Progenitor cell of endocrine pancreas (in vitro differentiated cells): ENCODE results near the gene SHLD2. TPM values are rescaled to one million over a fixed set of nuclear protein-coding genes. Genes with fewer than 3 reads are reported as not detected.
"Not testable (repeated sequence)": the region's sequence is repeated elsewhere in the genome, so short reads cannot be mapped to it uniquely, and the experiment has no call there.

Experiments used
- DNase-seq: peaks from one replicate; pipeline ENCODE4 v3.0.0; 2021; ENCODE audit warnings: low spot score; ENCODE audit not compliant: unreplicated experiment
- H3K27ac Mint-ChIP-seq: 2 replicates; pipeline ENCODE4 v1.8.0; 2021; ENCODE audit warnings: mild to moderate bottlenecking, moderate library complexity, mixed read lengths
- H3K27me3 Mint-ChIP-seq: 2 replicates; pipeline ENCODE4 v1.8.0; 2021; ENCODE audit warnings: mixed read lengths
- H3K36me3 Mint-ChIP-seq: 2 replicates; pipeline ENCODE4 v1.8.0; 2022; ENCODE audit warnings: mixed read lengths; ENCODE audit not compliant: insufficient read depth
- H3K4me1 Mint-ChIP-seq: 2 replicates; pipeline ENCODE4 v1.8.0; 2021; ENCODE audit warnings: low read depth, mixed read lengths
- H3K4me3 Mint-ChIP-seq: 2 replicates; pipeline ENCODE4 v1.8.0; 2021; ENCODE audit warnings: low read depth, mild to moderate bottlenecking, moderate library complexity, mixed read lengths
- H3K9me3 Mint-ChIP-seq: 2 replicates; pipeline ENCODE4 v1.8.0; 2021; ENCODE audit warnings: low read depth, mixed read lengths
- total RNA-seq: library from RNA; stranded (reverse); gene quantifications from 2 replicates; pipeline ENCODE4 v1.2.1, GENCODE V29; 2021
- TF ChIP-seq, protein P1 (sequence below): fragments of 200-600 bp; sonication (generic); IDR thresholded peaks from one replicate; pipeline ENCODE4 v1.5.0; 2021; ENCODE audit warnings: antibody characterized with exemption, mild to moderate bottlenecking; ENCODE audit not compliant: unreplicated experiment

Gene SHLD2
- total RNA-seq, 1 donor from 2014 or later, result 18.9 TPM

- Mint-ChIP-seq H3K27ac (peak overlapping the region; percentile 69), H3K4me3 (no peak overlapping the region), H3K36me3 (peaks cover 28% of the 10 kb centered on the region), H3K9me3 (no peaks in the 10 kb centered on the region), H3K27me3 (no peaks in the 10 kb centered on the region), H3K4me1 (peaks cover 8% of the 10 kb centered on the region)
- TF ChIP-seq, protein P1, sequence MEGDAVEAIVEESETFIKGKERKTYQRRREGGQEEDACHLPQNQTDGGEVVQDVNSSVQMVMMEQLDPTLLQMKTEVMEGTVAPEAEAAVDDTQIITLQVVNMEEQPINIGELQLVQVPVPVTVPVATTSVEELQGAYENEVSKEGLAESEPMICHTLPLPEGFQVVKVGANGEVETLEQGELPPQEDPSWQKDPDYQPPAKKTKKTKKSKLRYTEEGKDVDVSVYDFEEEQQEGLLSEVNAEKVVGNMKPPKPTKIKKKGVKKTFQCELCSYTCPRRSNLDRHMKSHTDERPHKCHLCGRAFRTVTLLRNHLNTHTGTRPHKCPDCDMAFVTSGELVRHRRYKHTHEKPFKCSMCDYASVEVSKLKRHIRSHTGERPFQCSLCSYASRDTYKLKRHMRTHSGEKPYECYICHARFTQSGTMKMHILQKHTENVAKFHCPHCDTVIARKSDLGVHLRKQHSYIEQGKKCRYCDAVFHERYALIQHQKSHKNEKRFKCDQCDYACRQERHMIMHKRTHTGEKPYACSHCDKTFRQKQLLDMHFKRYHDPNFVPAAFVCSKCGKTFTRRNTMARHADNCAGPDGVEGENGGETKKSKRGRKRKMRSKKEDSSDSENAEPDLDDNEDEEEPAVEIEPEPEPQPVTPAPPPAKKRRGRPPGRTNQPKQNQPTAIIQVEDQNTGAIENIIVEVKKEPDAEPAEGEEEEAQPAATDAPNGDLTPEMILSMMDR, result no peak
- DNase-seq, result no peak
Measured at GRCh38 chr10:87066178-87066577, 28.8 kb upstream of the SHLD2 start.

- no peak for DNase-seq
- peaks cover 10% of the 10 kb centered on the region for H3K4me1 Mint-ChIP-seq
- H3K4me3 Mint-ChIP-seq, result no peak overlapping the region
- no peak overlapping the region for H3K27ac Mint-ChIP-seq
- TF ChIP-seq, protein P1, result no peak
- H3K27me3 Mint-ChIP-seq, result no peaks in the 10 kb centered on the region
- H3K36me3 Mint-ChIP-seq, result peaks cover 34% of the 10 kb centered on the region
- no peaks in the 10 kb centered on the region for H3K9me3 Mint-ChIP-seq
Measured at GRCh38 chr10:87066865-87067264, 28.1 kb upstream of the SHLD2 start.

GRCh38 chr10:87068281-87068680 is 26.7 kb upstream of the SHLD2 start:
- TF ChIP-seq, protein P1, result no peak
- H3K27ac Mint-ChIP-seq, result no peak overlapping the region
- no peaks in the 10 kb centered on the region for H3K9me3 Mint-ChIP-seq
- no peak for DNase-seq
- H3K36me3 Mint-ChIP-seq, result peaks cover 31% of the 10 kb centered on the region
- peaks cover 16% of the 10 kb centered on the region for H3K4me1 Mint-ChIP-seq
- no peak overlapping the region for H3K4me3 Mint-ChIP-seq
- H3K27me3 Mint-ChIP-seq, result no peaks in the 10 kb centered on the region

- no peak for DNase-seq
- no peak overlapping the region for H3K27ac Mint-ChIP-seq
- H3K4me1 Mint-ChIP-seq, result peaks cover 16% of the 10 kb centered on the region
- no peaks in the 10 kb centered on the region for H3K27me3 Mint-ChIP-seq
- peaks cover 15% of the 10 kb centered on the region for H3K36me3 Mint-ChIP-seq
- no peak overlapping the region for H3K4me3 Mint-ChIP-seq
- TF ChIP-seq, protein P1, result no peak
- H3K9me3 Mint-ChIP-seq, result no peaks in the 10 kb centered on the region
Measured at GRCh38 chr10:87072449-87072848, 22.6 kb upstream of the SHLD2 start.

DNA sequence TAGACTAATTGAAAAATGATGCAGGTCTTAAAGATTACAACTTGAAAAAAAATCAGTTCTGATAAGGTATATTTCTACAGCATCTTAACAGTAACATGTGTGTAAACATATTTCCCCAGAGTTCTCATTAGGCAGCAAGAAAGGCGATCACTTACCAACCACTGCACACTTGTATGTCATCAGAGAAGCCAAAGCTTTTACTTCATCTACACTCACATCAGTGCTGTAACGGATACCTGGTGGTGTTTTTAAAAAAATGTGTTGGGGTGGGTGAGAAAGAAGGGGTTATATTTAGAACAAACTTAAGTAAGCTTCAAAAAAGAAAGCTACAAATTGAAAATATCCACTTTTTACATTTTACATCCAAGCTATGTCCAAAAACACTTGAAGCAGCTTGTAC is 18.6 kb upstream of the SHLD2 start:
- H3K27me3 Mint-ChIP-seq, H3K4me3 Mint-ChIP-seq, H3K4me1 Mint-ChIP-seq, H3K9me3 Mint-ChIP-seq, DNase-seq, H3K27ac Mint-ChIP-seq: not testable (repeated sequence)
- H3K36me3 Mint-ChIP-seq, result peaks cover 17% of the 10 kb centered on the region

DNA sequence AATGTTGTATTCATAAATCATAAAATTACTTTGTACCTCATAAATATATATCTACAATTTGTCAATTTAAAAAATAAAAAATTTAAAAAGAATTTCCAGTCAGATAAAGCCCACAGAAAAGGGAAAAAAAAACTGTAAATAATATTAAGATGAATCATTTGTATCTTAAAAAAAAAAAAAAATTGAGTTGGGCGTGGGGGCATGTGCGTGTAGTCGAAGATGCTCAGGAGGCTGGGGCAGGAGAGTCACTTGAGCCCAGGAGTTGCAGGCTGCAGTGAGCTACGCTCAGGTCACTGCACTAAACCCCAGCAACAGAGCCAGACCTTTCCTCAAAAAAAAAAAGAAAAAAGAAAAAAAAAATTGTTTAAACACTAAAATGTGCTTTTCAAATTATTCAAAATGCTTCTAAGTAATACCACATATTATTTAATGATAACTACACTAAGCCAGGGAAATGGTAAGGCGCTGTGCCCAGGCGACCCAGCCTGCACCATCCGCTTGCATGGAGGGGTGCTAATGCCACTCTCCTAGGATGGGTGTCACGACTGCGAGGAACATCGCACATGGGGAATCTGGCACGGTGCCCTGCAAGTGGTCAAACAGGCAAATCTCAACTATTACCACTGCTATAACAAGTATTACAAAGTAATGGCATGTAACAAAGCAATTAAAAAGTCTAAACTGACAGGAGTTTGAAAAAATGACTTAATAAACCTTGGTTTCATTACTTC is 15.7 kb upstream of the SHLD2 start:
- peaks cover 11% of the 10 kb centered on the region for H3K36me3 Mint-ChIP-seq
- no peak for DNase-seq
- TF ChIP-seq, protein P1, result no peak
- no peaks in the 10 kb centered on the region for H3K27me3 Mint-ChIP-seq
- no peaks in the 10 kb centered on the region for H3K9me3 Mint-ChIP-seq
- H3K27ac Mint-ChIP-seq, result no peak overlapping the region
- no peak overlapping the region for H3K4me3 Mint-ChIP-seq
- H3K4me1 Mint-ChIP-seq, result peaks cover 19% of the 10 kb centered on the region

DNA sequence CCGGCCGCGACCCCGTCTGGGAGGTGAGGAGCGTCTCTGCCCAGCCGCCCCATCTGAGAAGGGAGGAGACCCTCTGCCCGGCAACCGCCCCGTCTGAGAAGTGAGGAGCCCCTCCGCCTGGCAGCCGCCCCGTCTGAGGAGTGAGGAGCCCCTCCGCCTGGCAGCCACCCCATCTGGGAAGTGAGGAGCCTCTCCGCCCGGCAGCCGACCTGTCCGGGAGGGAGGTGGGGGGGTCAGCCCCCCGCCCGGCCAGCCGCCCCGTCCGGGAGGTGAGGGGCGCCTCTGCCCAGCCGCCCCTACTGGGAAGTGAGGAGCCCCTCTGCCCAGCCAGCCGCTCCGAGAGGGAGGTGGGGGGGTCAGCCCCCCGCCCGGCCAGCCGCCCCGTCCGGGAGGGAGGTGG is 14.4 kb upstream of the SHLD2 start:
- not testable (repeated sequence) for H3K9me3 Mint-ChIP-seq, H3K27ac Mint-ChIP-seq

DNA sequence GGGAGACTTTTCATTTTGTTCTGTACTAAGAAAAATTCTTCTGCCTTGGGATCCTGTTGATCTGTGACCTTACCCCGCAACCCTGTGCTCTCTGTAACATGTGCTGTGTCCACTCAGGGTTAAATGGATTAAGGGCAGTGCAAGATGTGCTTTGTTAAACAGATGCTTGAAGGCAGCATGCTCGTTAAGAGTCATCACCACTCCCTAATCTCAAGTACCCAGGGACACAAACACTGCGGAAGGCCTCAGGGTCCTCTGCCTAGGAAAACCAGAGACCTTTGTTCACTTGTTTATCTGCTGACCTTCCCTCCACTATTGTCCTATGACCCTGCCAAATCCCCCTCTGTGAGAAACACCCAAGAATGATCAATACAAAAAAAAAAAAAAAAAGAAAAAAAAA is 13.4 kb upstream of the SHLD2 start:
- H3K4me3 Mint-ChIP-seq, H3K9me3 Mint-ChIP-seq, H3K27me3 Mint-ChIP-seq, H3K27ac Mint-ChIP-seq, DNase-seq: not testable (repeated sequence)
- peaks cover 17% of the 10 kb centered on the region for H3K36me3 Mint-ChIP-seq
- H3K4me1 Mint-ChIP-seq, result peaks cover 23% of the 10 kb centered on the region

More for the DNA sequence above, 14.4 kb upstream of the SHLD2 start:
- peaks cover 15% of the 10 kb centered on the region for H3K36me3 Mint-ChIP-seq
- not testable (repeated sequence) for DNase-seq, H3K4me3 Mint-ChIP-seq, H3K27me3 Mint-ChIP-seq
- peaks cover 23% of the 10 kb centered on the region for H3K4me1 Mint-ChIP-seq
